ENCODE data around the gene HOXA6.

HOXA6 gene

GRCh38 chr7:27161214-27161720 is 13.7 kb upstream of the HOXA6 start:
- peak overlapping the region; percentile 40 for H3K27ac ChIP-seq
- H3K4me1 ChIP-seq (ENCODE audit: control insufficient read depth in 1 of 2, insufficient read depth in 1 of 2, low read depth in 1 of 2, low read length in 1 of 2) = peaks cover 51 to 78% of the 10 kb centered on the region in 2 experiments
- H3K9me3 ChIP-seq = no peaks in the 10 kb centered on the region
- H3K27me3 ChIP-seq = peaks cover 100% of the 10 kb centered on the region
- H3K36me3 ChIP-seq = no peaks in the 10 kb centered on the region
- H3K4me3 ChIP-seq (ENCODE audit: low read depth in 1 of 2, low read length in 1 of 2) = peak overlapping the region; percentile 74 to 85
- TF ChIP-seq CTCF (IDR thresholded peaks at IDR 0.05) = peak; percentile 53

GRCh38 chr7:27160546-27161213 is 13.1 kb upstream of the HOXA6 start:
- H3K36me3 ChIP-seq = no peaks in the 10 kb centered on the region
- peaks cover 100% of the 10 kb centered on the region for H3K27me3 ChIP-seq
- TF ChIP-seq CTCF (IDR thresholded peaks at IDR 0.05) = peak; percentile 98
- peak overlapping the region; percentile 40 for H3K27ac ChIP-seq
- H3K9me3 ChIP-seq = no peaks in the 10 kb centered on the region
- peaks cover 51 to 78% of the 10 kb centered on the region in 2 experiments for H3K4me1 ChIP-seq (ENCODE audit: control insufficient read depth in 1 of 2, insufficient read depth in 1 of 2, low read depth in 1 of 2, low read length in 1 of 2)
- peak overlapping the region; percentile 74 to 85 for H3K4me3 ChIP-seq (ENCODE audit: low read depth in 1 of 2, low read length in 1 of 2)

- Histone ChIP-seq H3K27me3 (peaks cover 100% of the 10 kb centered on the region), H3K36me3 (no peaks in the 10 kb centered on the region), H3K4me3 (ENCODE audit: low read depth in 1 of 2, low read length in 1 of 2) (peak overlapping the region in 1 of 2 experiments; percentile 85), H3K27ac (no peak overlapping the region), H3K9me3 (no peaks in the 10 kb centered on the region), H3K4me1 (ENCODE audit: control insufficient read depth in 1 of 2, insufficient read depth in 1 of 2, low read depth in 1 of 2, low read length in 1 of 2) (peaks cover 50 to 78% of the 10 kb centered on the region in 2 experiments)
- TF ChIP-seq CTCF (IDR thresholded peaks at IDR 0.05) = no peak
Observed at GRCh38 chr7:27160145-27160545, 12.6 kb upstream of the HOXA6 start.

- Histone ChIP-seq H3K9me3 (no peaks in the 10 kb centered on the region), H3K27ac (no peak overlapping the region), H3K4me1 (ENCODE audit: control insufficient read depth in 1 of 2, insufficient read depth in 1 of 2, low read depth in 1 of 2, low read length in 1 of 2) (peaks cover 44 to 76% of the 10 kb centered on the region in 2 experiments), H3K27me3 (peaks cover 100% of the 10 kb centered on the region), H3K4me3 (ENCODE audit: low read depth in 1 of 2, low read length in 1 of 2) (no peak overlapping the region), H3K36me3 (no peaks in the 10 kb centered on the region)
- no peak for TF ChIP-seq CTCF (IDR thresholded peaks at IDR 0.05)
Observed at GRCh38 chr7:27159266-27160144, 11.9 kb upstream of the HOXA6 start.

- Histone ChIP-seq H3K4me3 (ENCODE audit: low read depth in 1 of 2, low read length in 1 of 2) (no peak overlapping the region), H3K36me3 (no peaks in the 10 kb centered on the region), H3K4me1 (ENCODE audit: control insufficient read depth in 1 of 2, insufficient read depth in 1 of 2, low read depth in 1 of 2, low read length in 1 of 2) (peaks cover 36 to 68% of the 10 kb centered on the region in 2 experiments), H3K27ac (no peak overlapping the region), H3K27me3 (peaks cover 100% of the 10 kb centered on the region), H3K9me3 (no peaks in the 10 kb centered on the region)
- no peak for TF ChIP-seq CTCF (IDR thresholded peaks at IDR 0.05)
Observed at GRCh38 chr7:27158436-27159265, 11.1 kb upstream of the HOXA6 start.
